ENCODE measurements around the gene PRKN. TPM values are rescaled to one million over a fixed set of nuclear protein-coding genes. Genes with fewer than 3 reads are reported as not detected.

The PRKN gene
- total RNA-seq, 2 donors from 2014 or later, result 15.7 to 19.3 TPM

DNA sequence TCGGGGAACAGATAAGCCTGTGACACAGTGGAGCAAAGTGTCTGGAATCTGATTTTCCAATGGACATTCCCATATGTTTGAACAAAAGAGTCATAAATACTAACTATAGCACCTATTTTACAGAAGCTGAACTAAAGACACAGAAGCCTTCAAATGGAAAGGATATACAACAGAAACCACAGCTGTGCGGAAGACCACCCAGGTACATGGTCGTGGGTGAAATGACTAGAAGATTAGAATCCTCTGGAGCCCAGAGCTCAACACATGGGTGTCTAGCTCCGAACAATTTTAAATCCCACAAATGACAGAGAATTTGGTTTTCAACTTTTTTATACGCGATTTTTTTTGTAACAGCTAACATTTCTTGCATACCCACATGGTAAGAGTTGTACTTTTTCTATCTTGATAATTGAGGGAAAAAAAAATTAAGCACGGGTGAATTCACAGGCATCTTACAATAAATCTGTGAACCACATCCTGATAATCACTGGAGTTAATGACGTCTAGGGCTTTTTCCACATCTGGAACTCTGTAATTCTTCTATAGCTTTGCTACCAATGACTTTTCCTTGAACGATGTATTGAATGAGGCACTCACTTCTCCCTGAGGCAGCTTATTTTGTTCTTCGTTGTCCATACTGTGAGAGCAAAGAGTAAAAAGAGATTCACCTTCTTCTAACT lies 1182.6 kb downstream of the PRKN start:
- no peak overlapping the region for H3K4me3 ChIP-seq
- DNase-seq (ENCODE audit: low spot score), result no peak
- no peak for TF ChIP-seq CTCF (IDR thresholded peaks at IDR 0.05)
- H3K9me3 ChIP-seq, result no peaks in the 10 kb centered on the region
- no peaks in the 10 kb centered on the region for H3K27me3 ChIP-seq
- peaks cover 0 to 15% of the 10 kb centered on the region in 2 donors for H3K4me1 ChIP-seq
- no peaks in the 10 kb centered on the region for H3K36me3 ChIP-seq
- H3K27ac ChIP-seq, result no peak overlapping the region

DNA sequence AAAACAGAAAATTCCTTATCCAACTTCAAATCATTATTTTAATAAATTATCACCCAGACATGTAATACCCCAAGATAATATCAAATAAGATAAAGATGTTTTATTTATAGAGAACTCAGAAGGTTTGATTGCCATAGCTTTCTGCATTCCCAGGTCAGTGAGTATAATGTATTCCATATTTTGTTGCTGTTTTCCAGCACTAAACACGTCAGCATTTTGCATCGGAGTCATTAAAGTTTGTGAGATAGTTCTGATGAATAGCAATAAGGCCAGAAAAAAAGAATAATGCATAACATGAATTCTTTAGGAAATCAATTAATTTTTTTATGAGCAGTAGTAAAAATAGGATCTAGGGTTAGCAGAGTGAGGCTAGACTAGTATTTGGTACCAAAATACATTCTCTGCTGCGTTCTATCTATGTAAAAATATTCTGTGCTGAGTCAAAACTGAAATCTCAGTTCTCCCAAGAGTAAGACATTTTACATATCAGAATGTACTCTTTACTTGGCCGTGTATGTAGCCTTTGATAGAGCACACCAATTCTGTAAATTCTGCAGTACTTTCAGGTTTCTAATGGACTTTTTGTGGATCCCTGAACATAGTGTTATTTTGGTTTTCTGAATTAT lies 1183.8 kb downstream of the PRKN start:
- DNase-seq (ENCODE audit: low spot score), result no peak
- Histone ChIP-seq H3K36me3 (no peaks in the 10 kb centered on the region), H3K27me3 (no peaks in the 10 kb centered on the region), H3K4me1 (peaks cover 0 to 15% of the 10 kb centered on the region in 2 donors), H3K27ac (no peak overlapping the region), H3K9me3 (no peaks in the 10 kb centered on the region), H3K4me3 (no peak overlapping the region)
- no peak for TF ChIP-seq CTCF (IDR thresholded peaks at IDR 0.05)

DNA sequence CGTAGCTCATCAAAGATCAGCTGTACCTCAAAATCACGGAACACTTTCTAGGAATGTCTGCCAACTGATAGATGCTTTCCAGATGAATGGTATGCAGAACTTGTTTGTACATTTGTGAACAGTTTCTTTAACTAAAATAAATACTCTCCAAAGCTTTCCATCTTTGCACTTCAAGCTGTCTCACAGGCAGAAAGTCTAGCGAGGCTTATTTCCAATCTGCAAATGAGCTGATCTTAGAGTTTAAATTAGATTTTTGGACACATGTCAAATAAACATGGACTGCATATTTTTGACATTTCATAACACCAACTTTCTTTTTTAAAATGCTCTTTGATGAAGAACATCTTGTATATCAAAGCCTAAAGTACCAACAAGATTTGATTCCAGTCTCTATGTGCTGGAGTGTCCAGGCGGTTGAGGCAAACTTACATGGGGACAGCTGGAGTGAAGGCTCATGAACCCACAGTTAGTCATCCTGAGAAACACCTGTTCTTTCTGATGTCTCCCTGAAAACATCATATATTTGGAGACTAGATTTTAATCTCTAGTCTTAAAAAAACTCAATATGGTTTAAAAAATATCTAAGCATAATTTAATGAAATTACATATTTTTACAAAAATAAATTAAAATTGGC lies 1185.1 kb downstream of the PRKN start:
- Histone ChIP-seq H3K27ac (no peak overlapping the region), H3K4me1 (peaks cover 0 to 8% of the 10 kb centered on the region in 2 donors), H3K4me3 (no peak overlapping the region), H3K36me3 (no peaks in the 10 kb centered on the region), H3K27me3 (no peaks in the 10 kb centered on the region), H3K9me3 (no peaks in the 10 kb centered on the region)
- no peak for TF ChIP-seq CTCF (IDR thresholded peaks at IDR 0.05)
- DNase-seq (ENCODE audit: low spot score), result no peak

DNA sequence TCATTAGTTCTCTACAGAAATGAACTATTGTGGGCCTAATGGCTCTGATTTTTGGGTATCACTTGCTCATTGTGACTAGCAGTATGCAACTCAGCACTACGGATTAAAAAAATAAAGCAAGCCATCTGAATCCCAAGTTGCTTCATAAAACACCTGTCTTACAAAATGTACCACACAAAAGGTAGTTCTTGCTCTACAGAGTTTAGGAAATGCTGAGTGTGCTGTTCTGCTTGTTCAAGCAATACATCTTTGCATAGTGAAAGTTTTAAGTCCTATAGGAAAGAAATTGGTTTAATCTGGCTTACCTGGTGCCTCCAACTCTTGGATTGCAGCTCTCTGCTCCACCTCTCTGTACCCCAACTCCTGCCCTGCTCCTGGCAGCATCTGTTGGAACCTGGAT lies 1187.0 kb downstream of the PRKN start:
- Histone ChIP-seq H3K27ac (no peak overlapping the region), H3K4me1 (no peaks in the 10 kb centered on the region), H3K4me3 (no peak overlapping the region), H3K27me3 (no peaks in the 10 kb centered on the region), H3K9me3 (no peaks in the 10 kb centered on the region), H3K36me3 (no peaks in the 10 kb centered on the region)
- no peak for TF ChIP-seq CTCF (IDR thresholded peaks at IDR 0.05)
- DNase-seq (ENCODE audit: low spot score), result no peak

DNA sequence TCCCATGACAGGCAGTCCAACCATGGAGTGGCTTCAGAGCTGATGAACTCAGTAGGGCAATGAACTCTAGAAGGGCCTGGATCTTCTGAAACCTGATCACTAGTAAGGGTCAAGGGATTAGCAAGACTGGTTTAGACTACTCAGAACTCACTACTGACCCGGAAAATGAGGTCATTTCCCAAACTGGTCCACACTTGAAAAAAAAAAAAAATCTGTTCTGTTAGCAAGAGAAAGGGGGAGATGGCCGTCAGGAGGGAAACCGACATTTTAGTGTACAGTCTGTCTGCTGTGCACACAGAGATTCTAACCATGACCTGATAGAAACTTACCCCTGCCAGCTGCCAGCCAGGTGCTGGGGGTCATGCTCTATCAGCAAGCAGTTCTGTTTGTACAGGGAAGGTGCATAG lies 1191.3 kb downstream of the PRKN start:
- H3K36me3 ChIP-seq, result no peaks in the 10 kb centered on the region
- no peaks in the 10 kb centered on the region for H3K27me3 ChIP-seq
- H3K4me1 ChIP-seq, result no peaks in the 10 kb centered on the region
- no peak overlapping the region for H3K27ac ChIP-seq
- DNase-seq (ENCODE audit: low spot score), result no peak
- H3K9me3 ChIP-seq, result no peaks in the 10 kb centered on the region
- no peak overlapping the region for H3K4me3 ChIP-seq
- TF ChIP-seq CTCF (IDR thresholded peaks at IDR 0.05), result no peak
